Measurements from ENCODE around the gene RARB.

Gene RARB

GRCh38 chr3:25635038-25635437 is 207.0 kb downstream of the RARB start:
- no peak for TF ChIP-seq CTCF (IDR thresholded peaks at IDR 0.05; ENCODE audit: control extremely low read depth, extremely low read depth, low read depth, missing control alignments)
- CTCF ChIA-PET: interaction anchor here (1.0 to 3.4 kb wide), 8 partner anchors 9 to 90 kb away, joined by 3 to 16 read pairs (median 4); no protein-coding TSS in a partner anchor
- POLR2A ChIA-PET: no interaction called here
- DNase-seq (ENCODE audit: extremely low spot score): no peak

All from GM10248 (cell line).